Activated CD4-positive, alpha-beta T cell treated with anti-CD3 and anti-CD28 coated beads, Interleukin-2, amount 50 U/mL, for 48 hours (primary cell): ENCODE measurements around the gene CATSPER4.

ENCODE experiments used
- DNase-seq, 2 experiments: peaks; one replicate each; pipeline ENCODE4 v3.0.0-alpha.2; 2020

CATSPER4 gene

GRCh38 chr1:26190373-26190987, at the start of gene CATSPER4:
Gene CATSPER4, plus strand, starts transcription at chr1:26190602. Its CDS starts 26 bp downstream, at chr1:26190628.
- no peak for DNase-seq

GRCh38 chr1:26142159-26142558, 48.2 kb upstream of the CATSPER4 start:
- no peak for DNase-seq

GRCh38 chr1:26145041-26145959, 45.1 kb upstream of the CATSPER4 start:
- DNase-seq = peak; percentile 71 to 80

GRCh38 chr1:26145960-26146294, 44.5 kb upstream of the CATSPER4 start:
- DNase-seq = no peak

GRCh38 chr1:26148887-26149286, 41.5 kb upstream of the CATSPER4 start:
- no peak for DNase-seq

GRCh38 chr1:26153966-26154532, 36.4 kb upstream of the CATSPER4 start:
- DNase-seq = no peak

GRCh38 chr1:26154750-26155149, 35.7 kb upstream of the CATSPER4 start:
- DNase-seq = no peak

GRCh38 chr1:26155370-26156284, 34.8 kb upstream of the CATSPER4 start:
- DNase-seq = no peak

GRCh38 chr1:26156285-26157038, 33.9 kb upstream of the CATSPER4 start:
- no peak for DNase-seq

GRCh38 chr1:26158271-26158907, 32.0 kb upstream of the CATSPER4 start:
- DNase-seq = no peak

- no peak for DNase-seq
These were observed 31.3 kb upstream of the CATSPER4 start, which contains the start of gene FAM110D for GRCh38 chr1:26158908-26159742. Gene FAM110D, plus strand, starts transcription at chr1:26159079. Its CDS starts 2,213 bp downstream, at chr1:26161292.

- DNase-seq = no peak
These were observed 30.7 kb upstream of the CATSPER4 start for GRCh38 chr1:26159743-26160039.

GRCh38 chr1:26160527-26161414, 29.6 kb upstream of the CATSPER4 start:
- no peak for DNase-seq

- peak; percentile 46 to 61 for DNase-seq
These were observed 28.8 kb upstream of the CATSPER4 start for GRCh38 chr1:26161415-26162219.

GRCh38 chr1:26162220-26162709, 28.1 kb upstream of the CATSPER4 start:
- DNase-seq = no peak

GRCh38 chr1:26163684-26164035, 26.7 kb upstream of the CATSPER4 start:
- no peak for DNase-seq

GRCh38 chr1:26164036-26164860, 26.2 kb upstream of the CATSPER4 start:
- DNase-seq = peak; percentile 54 to 58
